IPS-15b (cell line): ENCODE data around the gene RALA.

Source experiments
- H3K27me3 ChIP-seq: one replicate; pipeline ENCODE4 v1.6.1; 2013; ENCODE audit warnings: low read length; ENCODE audit not compliant: control insufficient read depth, insufficient read depth
- H3K36me3 ChIP-seq: one replicate; pipeline ENCODE4 v1.6.1; 2013; ENCODE audit warnings: low read length; ENCODE audit not compliant: control insufficient read depth, insufficient read depth
- H3K4me1 ChIP-seq: one replicate; pipeline ENCODE4 v1.6.1; 2013; ENCODE audit warnings: mild to moderate bottlenecking, low read length; ENCODE audit not compliant: control insufficient read depth, insufficient read depth
- H3K4me3 ChIP-seq: one replicate; pipeline ENCODE4 v1.5.1; 2013; ENCODE audit warnings: low read depth, low read length
- H3K9ac ChIP-seq: one replicate; pipeline ENCODE4 v1.6.1; 2013; ENCODE audit warnings: low read depth, mild to moderate bottlenecking, low read length
- H3K9me3 ChIP-seq: one replicate; pipeline ENCODE4 v1.6.1; 2013; ENCODE audit warnings: mild to moderate bottlenecking, low read length; ENCODE audit not compliant: control insufficient read depth, insufficient read depth

Gene RALA

DNA sequence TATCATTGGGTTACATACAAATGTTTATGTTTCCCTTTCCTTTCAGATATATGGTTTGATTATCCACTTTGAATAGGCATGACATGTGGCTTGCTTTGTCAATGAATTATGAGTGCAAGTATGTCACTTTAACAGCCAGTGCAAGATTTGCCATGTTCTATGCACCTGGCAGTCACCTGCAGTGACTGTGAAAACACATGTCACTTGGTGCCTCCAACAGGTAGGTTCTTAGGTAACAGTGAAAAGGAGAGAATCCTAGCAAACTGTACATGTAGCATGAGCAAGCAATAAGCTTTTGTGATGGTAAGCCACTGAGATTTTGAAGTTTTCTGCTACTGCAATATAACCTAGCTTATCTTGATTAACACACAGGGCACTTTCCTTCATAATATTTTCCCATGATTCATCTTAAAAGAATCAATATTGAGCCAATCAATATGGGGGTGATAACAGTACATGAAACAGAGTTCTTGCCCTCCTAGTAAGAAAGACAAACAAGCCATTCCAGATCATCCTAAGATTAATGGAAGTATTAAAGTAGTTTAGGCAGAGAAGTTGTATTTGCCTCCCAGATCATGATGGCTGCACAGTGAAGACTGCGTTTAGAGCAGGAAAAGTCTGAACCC is 7.9 kb upstream of the RALA start:
- no peak overlapping the region for H3K9ac ChIP-seq
- peaks cover 7% of the 10 kb centered on the region for H3K27me3 ChIP-seq
- no peaks in the 10 kb centered on the region for H3K4me1 ChIP-seq
- no peaks in the 10 kb centered on the region for H3K9me3 ChIP-seq
- H3K36me3 ChIP-seq: no peaks in the 10 kb centered on the region
- no peak overlapping the region for H3K4me3 ChIP-seq

DNA sequence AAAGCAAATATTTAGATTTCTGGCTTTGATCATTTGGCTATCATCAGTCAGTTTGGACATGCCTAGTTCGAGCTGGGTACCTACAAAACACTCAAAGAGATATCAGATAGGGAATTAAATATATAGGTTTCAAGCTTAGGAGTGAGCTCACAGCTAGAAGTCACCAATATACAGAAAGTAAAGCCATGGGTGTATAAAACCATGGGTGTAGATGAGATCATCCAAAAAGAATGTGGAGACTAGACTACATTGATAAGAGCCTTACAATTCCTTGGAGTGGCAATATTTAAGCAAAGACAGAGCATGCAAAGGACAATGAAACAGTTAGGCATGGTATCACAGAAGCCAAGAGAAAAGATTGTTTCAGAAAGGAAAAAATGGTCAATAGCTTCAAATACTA is 7.2 kb upstream of the RALA start:
- Histone ChIP-seq H3K4me1 (no peaks in the 10 kb centered on the region), H3K9ac (no peak overlapping the region), H3K27me3 (peaks cover under 1% of the 10 kb centered on the region), H3K4me3 (no peak overlapping the region), H3K36me3 (no peaks in the 10 kb centered on the region), H3K9me3 (no peaks in the 10 kb centered on the region)

DNA sequence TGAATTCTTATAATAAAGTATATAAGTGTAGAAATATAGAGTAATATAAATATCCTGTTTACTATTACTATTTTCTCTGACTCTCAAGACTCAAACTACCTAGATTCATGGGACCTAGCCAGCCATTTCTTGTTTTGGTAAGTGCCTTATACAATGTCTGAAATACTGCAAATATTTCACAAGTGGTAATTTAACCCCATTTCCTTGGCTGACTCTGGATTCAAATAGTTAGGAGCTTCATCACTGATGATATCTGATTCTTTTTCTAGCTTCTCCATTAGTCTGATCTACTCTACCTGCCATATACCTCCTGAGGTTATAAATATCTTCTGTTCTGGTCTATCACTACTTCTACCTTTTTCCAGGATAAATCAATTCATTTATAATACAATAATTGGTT is 6.4 kb upstream of the RALA start:
- no peaks in the 10 kb centered on the region for H3K9me3 ChIP-seq
- H3K4me3 ChIP-seq: no peak overlapping the region
- H3K4me1 ChIP-seq: no peaks in the 10 kb centered on the region
- no peak overlapping the region for H3K9ac ChIP-seq
- H3K27me3 ChIP-seq: no peaks in the 10 kb centered on the region
- no peaks in the 10 kb centered on the region for H3K36me3 ChIP-seq

GRCh38 chr7:39618868-39619267 is 4.5 kb upstream of the RALA start:
- no peaks in the 10 kb centered on the region for H3K27me3 ChIP-seq
- no peaks in the 10 kb centered on the region for H3K36me3 ChIP-seq
- no peak overlapping the region for H3K9ac ChIP-seq
- no peaks in the 10 kb centered on the region for H3K9me3 ChIP-seq
- H3K4me3 ChIP-seq: no peak overlapping the region
- H3K4me1 ChIP-seq: no peaks in the 10 kb centered on the region

GRCh38 chr7:39620486-39620885 is 2.9 kb upstream of the RALA start:
- H3K36me3 ChIP-seq: no peaks in the 10 kb centered on the region
- H3K9me3 ChIP-seq: no peaks in the 10 kb centered on the region
- no peaks in the 10 kb centered on the region for H3K27me3 ChIP-seq
- no peak overlapping the region for H3K4me3 ChIP-seq
- H3K4me1 ChIP-seq: peaks cover 7% of the 10 kb centered on the region
- no peak overlapping the region for H3K9ac ChIP-seq

DNA sequence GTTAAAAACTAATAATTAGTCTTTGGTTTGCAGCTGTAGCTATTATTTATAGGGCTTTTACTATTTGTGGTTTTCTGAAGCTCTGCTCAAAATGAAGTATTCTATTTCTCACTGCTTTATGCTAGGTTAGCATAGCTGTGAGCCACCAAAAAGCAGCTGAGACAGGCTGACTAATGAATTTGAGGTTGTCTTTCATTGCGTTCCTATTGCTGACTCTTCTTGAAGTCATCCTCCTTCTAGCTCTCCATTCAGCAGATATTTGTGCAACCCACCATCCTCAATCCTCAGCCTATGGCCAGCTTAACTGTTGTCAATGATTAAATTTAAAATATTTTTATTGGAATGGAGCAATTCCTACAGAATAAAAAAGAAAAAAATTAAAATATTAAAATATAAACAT is 2.1 kb upstream of the RALA start:
- no peak overlapping the region for H3K4me3 ChIP-seq
- no peaks in the 10 kb centered on the region for H3K27me3 ChIP-seq
- H3K4me1 ChIP-seq: peaks cover 11% of the 10 kb centered on the region
- no peaks in the 10 kb centered on the region for H3K36me3 ChIP-seq
- no peaks in the 10 kb centered on the region for H3K9me3 ChIP-seq
- no peak overlapping the region for H3K9ac ChIP-seq

- H3K9ac ChIP-seq: no peak overlapping the region
- peak overlapping the region; percentile 91 for H3K4me3 ChIP-seq
- no peaks in the 10 kb centered on the region for H3K36me3 ChIP-seq
- H3K9me3 ChIP-seq: no peaks in the 10 kb centered on the region
- H3K27me3 ChIP-seq: no peaks in the 10 kb centered on the region
- peaks cover 15% of the 10 kb centered on the region for H3K4me1 ChIP-seq
These were observed 1.5 kb upstream of the RALA start for GRCh38 chr7:39621784-39622411.

DNA sequence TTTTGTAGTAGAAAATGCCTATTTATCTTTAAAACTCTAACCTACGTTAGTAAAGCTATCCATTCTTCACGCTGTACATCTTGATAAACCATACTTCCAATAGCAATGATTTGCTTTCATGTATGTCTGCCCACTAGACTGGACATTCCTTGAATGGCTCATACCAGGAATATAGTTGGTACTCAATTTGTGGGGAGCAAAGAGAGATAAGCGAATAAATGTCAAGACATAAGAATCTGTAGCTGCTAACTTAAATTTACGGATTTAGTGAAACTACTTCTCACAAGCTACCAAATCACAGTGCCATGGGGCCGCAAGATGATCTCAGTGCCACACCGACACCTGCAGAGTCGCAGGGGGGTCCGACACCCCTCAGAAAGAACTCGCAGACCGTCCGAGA is 763 bp upstream of the RALA start:
- peaks cover 16% of the 10 kb centered on the region for H3K4me1 ChIP-seq
- H3K4me3 ChIP-seq: peak overlapping the region; percentile 91
- no peaks in the 10 kb centered on the region for H3K27me3 ChIP-seq
- H3K36me3 ChIP-seq: no peaks in the 10 kb centered on the region
- H3K9me3 ChIP-seq: no peaks in the 10 kb centered on the region
- peak overlapping the region; percentile 95 for H3K9ac ChIP-seq

- Histone ChIP-seq H3K4me3 (peak overlapping the region; percentile 91), H3K36me3 (no peaks in the 10 kb centered on the region), H3K9me3 (no peaks in the 10 kb centered on the region), H3K9ac (peak overlapping the region; percentile 58), H3K4me1 (peaks cover 21% of the 10 kb centered on the region), H3K27me3 (no peaks in the 10 kb centered on the region)
These were observed 515 bp downstream of the RALA start for GRCh38 chr7:39623732-39624441.

GRCh38 chr7:39624442-39624807 is 1.1 kb downstream of the RALA start:
- no peaks in the 10 kb centered on the region for H3K9me3 ChIP-seq
- peak overlapping the region; percentile 91 for H3K4me3 ChIP-seq
- no peaks in the 10 kb centered on the region for H3K36me3 ChIP-seq
- H3K27me3 ChIP-seq: no peaks in the 10 kb centered on the region
- H3K9ac ChIP-seq: peak overlapping the region; percentile 58
- peaks cover 21% of the 10 kb centered on the region for H3K4me1 ChIP-seq

DNA sequence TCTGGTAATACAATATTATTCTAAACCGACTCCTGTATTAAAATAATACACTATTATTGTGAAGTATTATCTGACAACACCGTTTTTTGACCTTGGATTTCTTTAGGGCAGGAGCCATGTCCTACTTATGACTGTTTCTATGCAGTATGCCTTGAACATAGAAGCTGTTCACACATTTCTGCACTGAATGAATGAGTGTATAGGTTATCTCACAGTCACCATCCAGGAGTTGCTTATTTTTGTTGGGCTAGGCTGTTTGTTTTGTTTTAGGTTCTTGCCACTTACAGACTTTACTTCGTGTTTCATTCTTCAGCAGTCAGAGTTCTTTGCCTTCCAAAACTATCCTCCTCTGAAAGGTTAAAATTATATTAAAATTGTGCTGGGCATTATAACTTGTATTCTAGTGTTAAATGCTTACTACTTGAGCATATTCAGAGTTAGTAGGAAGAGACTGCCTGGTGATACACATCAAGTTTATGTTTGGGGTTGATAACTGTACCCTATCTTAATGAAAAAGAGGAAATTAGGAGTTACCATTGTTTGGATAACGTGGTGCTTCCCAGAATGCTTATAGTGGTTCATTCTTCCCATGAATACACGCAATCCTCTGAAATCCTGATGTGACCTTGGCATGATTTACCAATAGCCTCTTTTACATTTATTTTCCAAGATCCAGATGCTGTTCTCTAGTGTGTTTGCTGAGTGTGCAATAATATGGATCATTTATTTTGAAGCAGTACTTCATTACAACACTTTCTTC is 1.7 kb downstream of the RALA start:
- Histone ChIP-seq H3K9me3 (no peaks in the 10 kb centered on the region), H3K4me3 (peak overlapping the region; percentile 91), H3K9ac (no peak overlapping the region), H3K27me3 (no peaks in the 10 kb centered on the region), H3K36me3 (no peaks in the 10 kb centered on the region), H3K4me1 (peaks cover 21% of the 10 kb centered on the region)
